ENCODE data around the gene TCHP. TPM values are rescaled to one million over a fixed set of nuclear protein-coding genes. Genes with fewer than 3 reads are reported as not detected.

Gene TCHP
- total and polyA plus RNA-seq, 2 donors (not counting 1 experiment from before 2014, with no cell fraction given): 13.4 to 29.4 TPM

- Mint-ChIP-seq H3K4me1 (peaks cover 55% of the 10 kb centered on the region), H3K4me3 (peak overlapping the region; percentile 26), H3K27me3 (no peaks in the 10 kb centered on the region), H3K9me3 (ENCODE audit: insufficient read depth) (no peaks in the 10 kb centered on the region), H3K27ac (peak overlapping the region; percentile 73)
- DNase-seq (peak; percentile 51), ATAC-seq (ENCODE audit: low read depth) (no peak)
- ChIA-PET CTCF (interaction anchor here (1.4 kb wide), 1 partner anchor 22 kb away, joined by 5 read pairs; no protein-coding TSS in a partner anchor), POLR2A (interaction anchor here (0.6 kb wide), 1 partner anchor 171 kb away, joined by 6 read pairs; no protein-coding TSS in a partner anchor)
- Histone ChIP-seq H4K20me1 (ENCODE audit: control insufficient read depth, insufficient read depth, low read length, poor library complexity, severe bottlenecking) (peaks cover 24% of the 10 kb centered on the region), H3K4me1 (ENCODE audit: control insufficient read depth in 2 of 2, insufficient read depth in 2 of 2, low read length in 2 of 2) (peaks cover 34 to 42% of the 10 kb centered on the region in 2 donors), H3K9ac (ENCODE audit: low read length) (peak overlapping the region; percentile 21), H3K36me3 (replicated peaks in 1 of 2; ENCODE audit: control extremely low read depth in 1 of 2, control insufficient read depth in 1 of 2, extremely low read depth in 1 of 2, insufficient read depth in 2 of 2, low read length in 1 of 2) (peaks cover 5 to 16% of the 10 kb centered on the region in 2 experiments), H3K79me2 (ENCODE audit: control insufficient read depth, insufficient read depth, low read length) (peaks cover 93% of the 10 kb centered on the region), H3K4me2 (replicated peaks; ENCODE audit: low read depth, low read length, poor library complexity, severe bottlenecking) (peak overlapping the region; percentile 41), H3K27me3 (replicated peaks in 1 of 4; ENCODE audit: control extremely low read depth in 1 of 4, control insufficient read depth in 3 of 4, insufficient read depth in 4 of 4, low read length in 3 of 4) (no peaks in the 10 kb centered on the region), H3K4me3 (ENCODE audit: control extremely low read depth in 1 of 5, extremely low read depth in 1 of 5, insufficient read depth in 1 of 5, low read depth in 2 of 5, low read length in 4 of 5) (no peak overlapping the region), H3K27ac (ENCODE audit: low read length in 2 of 2) (peak overlapping the region; percentile 41 to 70), H2AFZ (ENCODE audit: insufficient read depth, low read depth, low read length, poor library complexity, severe bottlenecking) (no peak overlapping the region), H3K9me3 (ENCODE audit: control extremely low read depth in 1 of 3, control insufficient read depth in 2 of 3, insufficient read depth in 1 of 3, low read length in 2 of 3) (no peaks in the 10 kb centered on the region)
- intact Hi-C loops (cut with micrococcal nuclease): no loop called here
- WGBS (ENCODE audit: insufficient coverage): no CpG with 5 or more reads among the region's 6 CpGs
- TF ChIP-seq CTCF (IDR thresholded peaks at IDR 0.05) (no peak), EZH2 (IDR thresholded peaks at IDR 0.05; ENCODE audit: borderline replicate concordance, insufficient read depth, low read depth, low read length, poor library complexity, severe bottlenecking) (no peak)
Measured at GRCh38 chr12:109875572-109876131, 24.4 kb upstream of the TCHP start.

- POLR2A ChIA-PET: interaction anchor here (0.6 kb wide), 1 partner anchor 170 kb away, joined by 6 read pairs; no protein-coding TSS in a partner anchor
- CTCF ChIA-PET: interaction anchor here (1.4 kb wide), 1 partner anchor 23 kb away, joined by 5 read pairs; no protein-coding TSS in a partner anchor
- no peak overlapping the region for H2AFZ ChIP-seq (ENCODE audit: insufficient read depth, low read depth, low read length, poor library complexity, severe bottlenecking)
- no peak for DNase-seq
- peak overlapping the region; percentile 41 for H3K4me2 ChIP-seq (replicated peaks; ENCODE audit: low read depth, low read length, poor library complexity, severe bottlenecking)
- peaks cover 86% of the 10 kb centered on the region for H3K79me2 ChIP-seq (ENCODE audit: control insufficient read depth, insufficient read depth, low read length)
- H3K9ac ChIP-seq (ENCODE audit: low read length): peak overlapping the region; percentile 21
- Mint-ChIP-seq H3K4me1 (peaks cover 62% of the 10 kb centered on the region), H3K4me3 (no peak overlapping the region), H3K27me3 (no peaks in the 10 kb centered on the region), H3K9me3 (ENCODE audit: insufficient read depth) (no peaks in the 10 kb centered on the region), H3K27ac (peak overlapping the region; percentile 73)
- peaks cover 5 to 14% of the 10 kb centered on the region in 2 experiments for H3K36me3 ChIP-seq (replicated peaks in 1 of 2; ENCODE audit: control extremely low read depth in 1 of 2, control insufficient read depth in 1 of 2, extremely low read depth in 1 of 2, insufficient read depth in 2 of 2, low read length in 1 of 2)
- H3K27ac ChIP-seq (ENCODE audit: low read length in 2 of 2): peak overlapping the region; percentile 41 to 70
- peaks cover 24% of the 10 kb centered on the region for H4K20me1 ChIP-seq (ENCODE audit: control insufficient read depth, insufficient read depth, low read length, poor library complexity, severe bottlenecking)
- intact Hi-C loops (cut with micrococcal nuclease): no loop called here
- no peaks in the 10 kb centered on the region for H3K27me3 ChIP-seq (replicated peaks in 1 of 4; ENCODE audit: control extremely low read depth in 1 of 4, control insufficient read depth in 3 of 4, insufficient read depth in 4 of 4, low read length in 3 of 4)
- no peak overlapping the region for H3K4me3 ChIP-seq (ENCODE audit: control extremely low read depth in 1 of 5, extremely low read depth in 1 of 5, insufficient read depth in 1 of 5, low read depth in 2 of 5, low read length in 4 of 5)
- peaks cover 40 to 46% of the 10 kb centered on the region in 2 donors for H3K4me1 ChIP-seq (ENCODE audit: control insufficient read depth in 2 of 2, insufficient read depth in 2 of 2, low read length in 2 of 2)
- TF ChIP-seq CTCF (IDR thresholded peaks at IDR 0.05) (no peak), EZH2 (IDR thresholded peaks at IDR 0.05; ENCODE audit: borderline replicate concordance, insufficient read depth, low read depth, low read length, poor library complexity, severe bottlenecking) (no peak)
- H3K9me3 ChIP-seq (ENCODE audit: control extremely low read depth in 1 of 3, control insufficient read depth in 2 of 3, insufficient read depth in 1 of 3, low read length in 2 of 3): no peaks in the 10 kb centered on the region
- no peak for ATAC-seq (ENCODE audit: low read depth)
Measured at GRCh38 chr12:109876406-109876805, 23.7 kb upstream of the TCHP start.
